Gastrocnemius medialis (tissue), 4 donors: Measurements from ENCODE around the gene PLCB1. TPM values are rescaled to one million over a fixed set of nuclear protein-coding genes. Genes with fewer than 3 reads are reported as not detected.

Experiments
- ATAC-seq, 2 donors: fragments of 150-250 bp; one replicate each; pipeline ENCODE4 v1.9.1; 2016
- DNase-seq, 2 donors: peaks; one replicate each; pipeline ENCODE4 v3.0.0-alpha.2; 2019
- H3K27ac ChIP-seq, 4 donors: fragments of 200-600 bp; sonication (generic); 1 replicate in 1 of 4; 2 replicates in 3 of 4; pipeline ENCODE4 v1.5.1; 2016 to 2018; ENCODE audit warnings: mild to moderate bottlenecking in 2 of 4, moderate library complexity in 1 of 4
- H3K27me3 ChIP-seq, 3 donors: fragments of 200-600 bp; sonication (generic) in 2 of 3; 1 replicate in 1 of 3; 2 replicates in 2 of 3; pipeline versions ENCODE4 v1.5.1 to v1.6.0; 2016 to 2019; ENCODE audit warnings: mild to moderate bottlenecking in 1 of 3, moderate library complexity in 1 of 3
- H3K36me3 ChIP-seq, 2 donors: fragments of 200-600 bp; sonication (generic) in 1 of 2; one replicate each; pipeline ENCODE4 v1.5.1; 2017 to 2018
- H3K4me1 ChIP-seq, 2 donors: fragments of 200-600 bp; sonication (generic) in 1 of 2; one replicate each; pipeline ENCODE4 v1.5.1; 2016 to 2017; ENCODE audit warnings: mild to moderate bottlenecking in 2 of 2
- H3K4me3 ChIP-seq, 4 donors: fragments of 200-600 bp; sonication (generic) in 3 of 4; 1 replicate in 1 of 4; 2 replicates in 3 of 4; pipeline ENCODE4 v1.5.1; 2016 to 2019; ENCODE audit warnings: mild to moderate bottlenecking in 2 of 4
- H3K9me3 ChIP-seq, 3 donors: fragments of 200-600 bp; sonication (generic) in 2 of 3; 1 replicate in 1 of 3; 2 replicates in 2 of 3; pipeline ENCODE4 v1.5.1; 2016 to 2019
- POLR2A ChIP-seq, 2 donors: fragments of 450-650 bp; IDR thresholded peaks; one replicate each; pipeline ENCODE4 v1.6.1; 2017; ENCODE audit warnings: antibody characterized with exemption in 2 of 2, mild to moderate bottlenecking in 2 of 2, moderate library complexity in 2 of 2
- in situ Hi-C, 4 donors: fragments of 200-750 bp; cut with MboI; loops; one replicate each; pipeline versions ENCODE4 v1.15.0 to v1.8.0; 2017; ENCODE audit warnings: low sequenced_read_pairs in 4 of 4
- intact Hi-C: fragments of 100-400 bp; cut with DNase I; formaldehyde crosslinking; loops from one replicate; pipeline ENCODE4 v1.15.1; 2023; ENCODE audit warnings: low total_unique reads
- total RNA-seq, 4 donors: library from RNA; depleted of rRNA; stranded (reverse); fragments of >200 nt; gene quantifications; one replicate each; pipeline versions ENCODE4 v1.1.0 to v1.2.3, GENCODE V29; 2016
- TF ChIP-seq, protein P1 (sequence below), 5 experiments: fragments of 450-650 bp in 3 of 5; fragments of 200-600 bp in 2 of 5; sonication (generic) in 2 of 5; IDR thresholded peaks in 4 of 5; conservative IDR thresholded peaks in 1 of 5; 1 replicate in 4 of 5; 2 replicates in 1 of 5; pipeline ENCODE4 v1.5.1; 2016 to 2019; ENCODE audit warnings: antibody characterized with exemption in 5 of 5, mild to moderate bottlenecking in 3 of 5, moderate library complexity in 3 of 5

PLCB1 gene
- total RNA-seq, 4 donors from 2014 or later = 4.1 to 10.0 (median 7.6) TPM

- TF ChIP-seq POLR2A (IDR thresholded peaks at IDR 0.05) = no peak
- TF ChIP-seq, protein P1, sequence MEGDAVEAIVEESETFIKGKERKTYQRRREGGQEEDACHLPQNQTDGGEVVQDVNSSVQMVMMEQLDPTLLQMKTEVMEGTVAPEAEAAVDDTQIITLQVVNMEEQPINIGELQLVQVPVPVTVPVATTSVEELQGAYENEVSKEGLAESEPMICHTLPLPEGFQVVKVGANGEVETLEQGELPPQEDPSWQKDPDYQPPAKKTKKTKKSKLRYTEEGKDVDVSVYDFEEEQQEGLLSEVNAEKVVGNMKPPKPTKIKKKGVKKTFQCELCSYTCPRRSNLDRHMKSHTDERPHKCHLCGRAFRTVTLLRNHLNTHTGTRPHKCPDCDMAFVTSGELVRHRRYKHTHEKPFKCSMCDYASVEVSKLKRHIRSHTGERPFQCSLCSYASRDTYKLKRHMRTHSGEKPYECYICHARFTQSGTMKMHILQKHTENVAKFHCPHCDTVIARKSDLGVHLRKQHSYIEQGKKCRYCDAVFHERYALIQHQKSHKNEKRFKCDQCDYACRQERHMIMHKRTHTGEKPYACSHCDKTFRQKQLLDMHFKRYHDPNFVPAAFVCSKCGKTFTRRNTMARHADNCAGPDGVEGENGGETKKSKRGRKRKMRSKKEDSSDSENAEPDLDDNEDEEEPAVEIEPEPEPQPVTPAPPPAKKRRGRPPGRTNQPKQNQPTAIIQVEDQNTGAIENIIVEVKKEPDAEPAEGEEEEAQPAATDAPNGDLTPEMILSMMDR (IDR thresholded peaks at IDR 0.05 in 4 of 5, conservative IDR thresholded peaks at IDR 0.05 in 1 of 5) = no peak
- Histone ChIP-seq H3K4me3 (no peak overlapping the region), H3K27ac (no peak overlapping the region), H3K36me3 (no peaks in the 10 kb centered on the region), H3K4me1 (peaks cover 20 to 22% of the 10 kb centered on the region in 2 donors), H3K27me3 (no peaks in the 10 kb centered on the region), H3K9me3 (no peaks in the 10 kb centered on the region)
- in situ Hi-C loops = no loop called here
- no peak for ATAC-seq
- no peak for DNase-seq
- intact Hi-C loops = no loop called here
Measured at GRCh38 chr20:8671370-8671961, 539.4 kb downstream of the PLCB1 start.

GRCh38 chr20:8673116-8673515 is 541.0 kb downstream of the PLCB1 start:
- intact Hi-C loops = no loop called here
- H3K4me1 ChIP-seq = peaks cover 20 to 26% of the 10 kb centered on the region in 2 donors
- no peak for ATAC-seq
- DNase-seq = no peak
- no peaks in the 10 kb centered on the region for H3K9me3 ChIP-seq
- H3K27me3 ChIP-seq = no peaks in the 10 kb centered on the region
- H3K4me3 ChIP-seq = no peak overlapping the region
- in situ Hi-C loops = no loop called here
- H3K36me3 ChIP-seq = no peaks in the 10 kb centered on the region
- no peak for TF ChIP-seq POLR2A (IDR thresholded peaks at IDR 0.05)
- H3K27ac ChIP-seq = no peak overlapping the region

DNA sequence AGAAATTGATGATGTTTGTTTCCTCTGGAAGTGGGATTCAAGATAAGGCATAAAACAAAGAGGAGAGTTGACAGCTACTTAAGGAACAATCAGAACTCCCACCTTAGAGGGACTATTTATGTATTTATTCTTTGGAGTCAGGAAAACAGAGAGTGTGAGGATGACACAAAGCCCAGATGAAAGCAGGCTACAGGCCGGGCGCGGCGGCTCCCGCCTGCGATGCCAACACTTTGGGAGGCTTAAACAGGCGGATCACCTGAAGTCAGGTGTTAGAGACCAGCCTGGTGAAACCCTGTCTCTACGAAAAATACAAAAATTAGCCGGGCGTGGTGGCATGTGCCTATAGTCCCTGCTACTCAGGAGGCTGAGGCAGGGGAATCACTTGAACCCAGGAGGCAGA is 543.8 kb downstream of the PLCB1 start:
- H3K4me1 ChIP-seq = peaks cover 11 to 17% of the 10 kb centered on the region in 2 donors
- TF ChIP-seq POLR2A (IDR thresholded peaks at IDR 0.05) = no peak
- TF ChIP-seq, protein P1 (IDR thresholded peaks at IDR 0.05 in 4 of 5, conservative IDR thresholded peaks at IDR 0.05 in 1 of 5) = no peak
- no peaks in the 10 kb centered on the region for H3K9me3 ChIP-seq
- no peak overlapping the region for H3K4me3 ChIP-seq
- no peaks in the 10 kb centered on the region for H3K27me3 ChIP-seq
- intact Hi-C loops (no loop called here), in situ Hi-C loops (no loop called here)
- no peak for ATAC-seq
- H3K36me3 ChIP-seq = no peaks in the 10 kb centered on the region
- no peak for DNase-seq
- no peak overlapping the region for H3K27ac ChIP-seq

GRCh38 chr20:8678098-8678776 is 546.2 kb downstream of the PLCB1 start:
- ATAC-seq = no peak
- no peak for TF ChIP-seq POLR2A (IDR thresholded peaks at IDR 0.05)
- TF ChIP-seq, protein P1 (IDR thresholded peaks at IDR 0.05 in 4 of 5, conservative IDR thresholded peaks at IDR 0.05 in 1 of 5) = no peak
- intact Hi-C loops = no loop called here

GRCh38 chr20:8689337-8689736 is 557.3 kb downstream of the PLCB1 start:
- Histone ChIP-seq H3K4me1 (no peaks in the 10 kb centered on the region), H3K27me3 (no peaks in the 10 kb centered on the region), H3K36me3 (no peaks in the 10 kb centered on the region), H3K4me3 (no peak overlapping the region), H3K9me3 (no peaks in the 10 kb centered on the region), H3K27ac (no peak overlapping the region)
- DNase-seq = no peak
- intact Hi-C loops (no loop called here), in situ Hi-C loops (no loop called here)
- ATAC-seq = no peak
- TF ChIP-seq POLR2A (IDR thresholded peaks at IDR 0.05) = no peak
- TF ChIP-seq, protein P1 (IDR thresholded peaks at IDR 0.05 in 4 of 5, conservative IDR thresholded peaks at IDR 0.05 in 1 of 5) = no peak

More at GRCh38 chr20:8678098-8678776, 546.2 kb downstream of the PLCB1 start:
- H3K27ac ChIP-seq = no peak overlapping the region
- peaks cover 4 to 10% of the 10 kb centered on the region in 2 donors for H3K4me1 ChIP-seq
- no peak for DNase-seq
- in situ Hi-C loops = no loop called here
- H3K27me3 ChIP-seq = no peaks in the 10 kb centered on the region
- H3K36me3 ChIP-seq = no peaks in the 10 kb centered on the region
- H3K4me3 ChIP-seq = no peak overlapping the region
- no peaks in the 10 kb centered on the region for H3K9me3 ChIP-seq
